CD1c-positive myeloid dendritic cell (primary cell): Measurements from ENCODE around the gene BRD1.

Source experiments
- DNase-seq: peaks from one replicate; pipeline ENCODE4 v3.0.0-alpha.2; 2016; ENCODE audit errors: extremely low spot score

The BRD1 gene

DNA sequence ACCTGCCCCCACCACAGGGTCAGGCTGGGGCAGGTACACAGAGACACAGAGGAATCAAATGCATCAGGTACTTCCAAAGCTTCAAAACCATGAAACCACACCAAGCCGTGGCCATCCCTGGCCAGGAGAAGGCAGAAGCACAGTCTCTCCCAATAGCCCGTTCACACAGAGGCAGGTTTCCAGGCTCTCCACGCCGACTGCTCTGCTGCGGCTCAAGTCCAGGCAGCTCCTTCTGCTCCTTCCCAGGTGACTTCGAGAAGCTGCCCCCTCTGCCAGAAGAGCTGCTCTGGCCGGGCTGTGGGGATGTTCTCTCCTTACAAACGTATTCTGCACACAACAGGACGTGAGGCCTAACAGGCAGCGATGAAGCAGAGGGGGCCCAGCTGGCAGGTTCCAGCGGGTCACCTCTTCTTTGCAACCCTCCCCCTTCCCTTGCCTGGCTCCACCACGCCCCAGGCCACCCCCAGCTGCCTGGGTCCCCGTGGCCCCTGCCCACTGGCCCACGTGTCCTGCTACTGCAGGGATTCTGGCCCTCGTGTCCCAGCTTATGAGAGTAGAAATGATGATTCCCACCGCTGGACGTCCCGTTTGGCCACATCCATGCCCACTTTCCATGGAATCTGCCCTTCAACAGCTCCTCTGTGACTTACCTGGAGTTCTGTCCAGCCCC, 26.1 kb downstream of the BRD1 start:
- no peak for DNase-seq

DNA sequence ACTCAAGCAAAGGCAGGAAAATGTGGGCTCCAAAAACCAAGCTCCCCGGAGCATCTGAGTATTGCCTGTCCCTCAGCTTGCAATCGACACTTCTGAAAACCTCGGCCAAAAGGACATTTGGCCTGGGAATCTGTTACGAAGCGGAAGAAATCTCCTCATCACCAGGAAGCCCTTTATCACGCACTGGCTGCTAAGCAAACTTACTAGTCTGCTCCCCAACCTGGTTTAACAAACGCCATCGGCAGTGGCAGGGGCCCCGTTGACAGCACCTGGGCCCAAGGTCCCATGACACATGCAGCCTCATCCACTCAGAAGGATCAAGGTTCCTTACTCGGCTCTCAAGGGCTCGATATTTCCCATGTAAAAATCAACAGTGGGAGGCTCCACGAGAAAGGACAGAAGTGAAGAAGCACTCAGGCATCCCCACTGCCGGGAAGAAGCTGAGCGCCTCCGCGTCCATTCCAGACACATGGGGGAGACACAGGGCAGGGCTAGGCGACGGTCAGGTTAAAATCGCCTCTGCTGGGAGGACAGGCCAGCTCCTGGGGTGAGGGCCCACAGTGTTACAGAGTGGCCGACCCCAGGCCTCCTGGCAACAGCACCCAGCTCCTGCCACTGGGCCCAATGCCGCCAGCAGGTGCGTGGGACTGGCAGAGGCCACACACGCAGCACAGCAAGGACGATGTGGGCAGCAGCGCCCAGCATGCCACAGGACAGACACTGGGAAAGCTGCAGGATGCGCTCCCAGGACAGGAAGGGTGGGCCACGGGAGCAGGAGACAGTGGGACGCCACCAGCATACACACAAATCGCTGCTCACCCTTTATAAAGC, 27.1 kb downstream of the BRD1 start:
- DNase-seq = no peak

DNA sequence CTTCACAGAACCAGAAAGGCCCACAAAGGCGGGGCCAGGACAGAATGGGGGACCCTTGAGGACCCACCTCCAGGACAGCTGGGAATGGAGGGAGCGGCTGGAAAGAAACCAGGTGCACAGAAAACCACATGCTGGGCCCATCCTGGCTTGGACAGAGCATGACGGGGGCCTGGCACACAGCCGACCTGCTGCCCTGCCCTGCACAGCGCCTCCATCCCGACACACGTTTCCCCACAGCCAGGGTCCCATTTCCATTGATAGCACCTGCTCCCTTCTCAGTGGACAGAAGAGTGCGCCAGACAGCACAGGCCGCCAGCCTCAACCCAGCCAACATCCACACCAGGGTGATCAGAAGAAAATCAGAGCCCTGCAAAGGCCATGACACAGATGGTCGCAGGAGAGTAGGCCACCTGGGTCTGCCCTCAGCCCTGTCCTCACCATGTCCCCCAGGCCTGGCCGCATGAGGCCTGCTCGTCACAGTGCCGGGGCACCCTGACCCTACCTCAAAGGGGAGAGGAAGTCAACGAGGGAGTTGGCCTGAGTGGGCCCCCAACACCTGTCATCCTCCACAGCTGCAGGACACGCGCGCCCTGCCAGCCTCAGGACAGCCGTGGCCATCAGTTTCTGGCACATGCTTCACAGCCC, 28.1 kb downstream of the BRD1 start:
- DNase-seq = no peak

DNA sequence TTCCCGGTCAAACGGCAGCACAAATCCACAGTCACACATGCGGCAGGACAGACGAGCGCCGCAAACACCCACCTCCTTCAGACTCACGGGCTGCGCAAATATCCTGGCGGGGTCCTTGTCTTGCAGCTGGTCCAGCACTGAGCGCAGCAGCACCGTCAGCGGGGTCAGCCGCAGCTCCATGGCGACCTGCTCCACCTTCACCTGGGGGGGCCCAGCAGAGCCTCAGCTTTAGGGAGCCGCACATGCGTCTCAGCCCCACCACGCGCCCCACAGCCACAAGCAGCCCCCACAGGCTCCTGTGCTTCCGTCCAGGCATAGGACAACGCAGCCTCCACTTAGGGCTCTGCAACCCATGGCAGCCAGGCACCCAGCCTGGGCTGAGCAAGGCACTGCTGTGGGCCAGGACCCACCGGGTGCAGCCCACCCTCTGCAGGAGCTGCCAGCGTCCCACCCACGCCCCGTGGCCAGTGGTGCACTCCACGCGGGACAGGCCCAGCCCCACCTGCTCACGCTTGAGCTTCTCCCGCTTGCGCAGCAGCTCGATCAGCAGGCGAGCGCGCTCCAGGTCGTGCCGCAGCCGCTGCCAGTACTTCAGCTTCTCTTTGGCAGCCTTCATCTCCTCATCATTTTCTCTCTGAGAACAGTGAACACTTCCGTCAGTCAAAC, 29.1 kb downstream of the BRD1 start:
- DNase-seq = no peak

DNA sequence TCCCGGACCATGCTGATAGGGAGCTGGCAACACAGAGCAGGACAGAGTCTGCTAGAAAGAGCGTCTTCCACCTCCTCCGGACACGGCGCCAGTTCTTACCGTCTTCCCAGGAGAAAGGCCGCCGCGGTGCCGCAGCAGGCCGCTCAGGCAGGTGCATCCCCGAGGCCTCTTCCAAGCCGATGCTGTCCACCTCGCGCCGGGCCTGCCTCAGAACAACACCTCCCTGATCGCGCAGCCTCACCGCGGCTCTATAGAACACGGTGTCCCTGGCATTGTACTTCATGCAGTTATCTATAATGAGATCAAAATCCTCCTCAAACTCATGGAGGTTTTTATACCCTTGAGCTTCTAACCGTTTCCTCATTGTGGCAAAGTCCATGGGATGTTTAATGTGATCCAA, 30.0 kb downstream of the BRD1 start:
- no peak for DNase-seq

DNA sequence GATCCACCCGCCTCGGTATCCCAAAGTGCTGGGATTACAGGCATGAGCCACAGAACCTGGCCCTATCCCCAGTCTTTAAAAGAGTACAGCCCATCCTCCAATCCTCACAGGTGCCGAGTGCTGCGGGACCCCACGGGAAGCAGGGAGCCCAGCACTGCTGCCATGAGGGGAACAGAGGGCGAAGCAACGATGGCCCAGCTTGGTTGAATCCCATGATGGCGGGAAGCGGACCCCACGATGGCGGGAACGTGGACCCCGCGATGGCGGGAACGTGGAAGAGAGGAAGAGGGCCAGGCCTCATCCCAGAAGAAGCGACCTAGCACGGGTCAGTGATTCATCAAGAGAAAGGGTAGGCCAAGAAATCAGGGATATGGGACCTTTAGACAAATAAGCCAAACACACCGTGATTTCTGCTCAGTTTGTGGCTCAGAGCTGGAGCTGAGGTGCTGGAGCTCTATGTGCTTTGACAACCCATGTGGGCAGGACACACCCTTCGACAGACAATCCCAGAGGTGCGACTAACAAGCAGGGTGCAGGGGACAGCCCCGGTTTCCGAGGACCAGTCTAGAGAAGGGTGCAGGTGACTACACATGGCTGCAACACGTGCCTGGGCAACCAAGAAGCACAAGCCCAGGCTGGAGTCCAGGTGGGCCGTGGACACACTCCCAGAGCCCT, 30.9 kb downstream of the BRD1 start:
- no peak for DNase-seq

DNA sequence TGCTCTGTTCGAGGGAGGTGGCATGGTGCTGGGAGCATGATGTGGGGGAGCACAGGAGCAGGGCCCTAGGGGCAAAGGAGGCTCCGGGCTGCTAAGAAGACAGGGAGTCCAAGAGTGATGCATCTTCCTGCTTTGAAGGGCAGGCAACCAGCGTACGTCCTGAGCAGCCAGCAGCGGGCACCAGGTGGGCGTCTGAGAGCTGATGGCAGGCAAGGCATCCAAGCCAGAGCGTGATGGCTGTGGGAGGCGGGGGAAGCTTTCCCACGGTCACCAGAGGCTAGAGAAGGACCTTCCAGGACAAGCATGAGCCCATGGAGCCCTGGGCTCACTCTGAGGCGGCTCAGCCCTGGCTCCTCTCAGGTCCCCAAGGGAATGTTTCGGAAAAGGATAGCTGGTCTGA, 32.2 kb downstream of the BRD1 start:
- no peak for DNase-seq

DNA sequence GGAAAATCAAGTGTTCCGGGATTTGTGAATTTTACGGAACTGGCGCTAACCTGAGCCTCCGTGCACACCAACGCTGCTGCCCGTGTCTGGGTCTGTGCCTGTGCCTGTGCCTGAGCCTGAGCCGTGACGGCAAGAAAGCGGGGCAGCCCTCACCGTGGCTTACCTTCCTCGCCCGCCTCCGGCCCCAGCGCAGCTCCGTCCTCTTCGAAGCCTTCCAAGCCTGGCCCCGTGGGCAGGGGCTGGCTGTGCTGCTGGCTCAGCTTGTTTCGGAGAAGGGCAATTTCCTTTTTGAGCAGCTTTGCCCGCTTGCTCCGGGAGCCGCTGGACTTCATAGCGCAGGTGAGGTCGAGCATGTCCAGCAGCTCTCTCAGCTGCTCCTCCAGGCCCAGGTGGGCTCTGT, 33.8 kb downstream of the BRD1 start:
- no peak for DNase-seq

DNA sequence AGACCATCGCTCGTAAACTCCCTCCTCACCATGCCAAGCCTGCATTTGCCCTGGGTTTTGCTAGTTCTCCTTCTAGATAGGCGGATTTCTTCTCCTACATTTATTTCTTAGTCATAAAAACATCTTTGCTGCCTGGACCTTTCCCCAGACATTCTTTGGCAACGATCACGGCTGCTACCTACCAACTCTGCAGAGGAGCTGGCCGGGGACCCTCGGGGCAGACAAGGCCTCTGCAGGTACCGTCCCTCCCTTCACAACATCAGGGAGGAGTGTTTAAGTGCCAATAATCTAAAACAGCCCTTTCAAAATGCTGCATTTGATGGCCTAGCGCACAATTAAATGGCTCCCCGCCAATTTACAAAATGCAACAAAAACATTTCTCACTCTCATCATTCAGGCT, 34.4 kb downstream of the BRD1 start:
- DNase-seq = no peak

DNA sequence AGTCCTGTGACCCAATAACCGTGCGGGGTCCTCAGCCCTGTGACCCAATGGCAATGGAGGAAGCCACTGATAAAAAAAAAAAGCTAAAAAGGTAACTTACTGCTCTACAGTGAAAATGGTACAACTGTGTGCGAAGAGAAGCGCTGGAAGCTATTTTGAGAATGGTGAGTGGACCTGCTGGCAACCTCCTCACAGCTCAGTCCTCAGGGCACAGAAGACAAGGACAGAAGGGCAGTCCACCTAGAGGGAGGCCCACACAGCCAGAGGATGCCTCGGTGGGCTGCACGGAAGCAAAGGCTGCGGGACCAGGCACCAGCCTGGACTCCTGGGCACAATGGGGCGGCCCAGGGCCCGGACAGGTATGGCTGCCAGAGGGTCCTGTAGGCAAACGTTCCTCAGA, 35.6 kb downstream of the BRD1 start:
- no peak for DNase-seq

DNA sequence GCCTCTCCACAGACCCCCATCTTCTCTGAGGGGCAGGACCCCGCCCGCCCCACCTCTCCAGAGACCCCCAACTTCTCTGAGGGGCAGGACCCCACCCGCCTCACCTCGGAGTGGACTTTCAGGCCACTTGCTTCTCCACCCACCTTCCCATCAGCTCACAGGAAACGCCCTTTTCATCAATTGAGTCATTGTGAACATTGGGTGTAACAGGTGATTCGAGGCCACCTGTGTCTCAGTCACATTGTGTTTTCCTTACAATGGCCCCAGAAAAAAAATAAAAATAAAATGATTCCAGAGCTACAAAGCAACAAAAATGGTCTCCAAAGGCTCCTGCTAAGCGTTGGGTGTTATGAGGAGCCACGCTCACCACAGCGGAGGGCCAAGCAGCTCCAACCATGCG, 36.0 kb downstream of the BRD1 start:
- no peak for DNase-seq

DNA sequence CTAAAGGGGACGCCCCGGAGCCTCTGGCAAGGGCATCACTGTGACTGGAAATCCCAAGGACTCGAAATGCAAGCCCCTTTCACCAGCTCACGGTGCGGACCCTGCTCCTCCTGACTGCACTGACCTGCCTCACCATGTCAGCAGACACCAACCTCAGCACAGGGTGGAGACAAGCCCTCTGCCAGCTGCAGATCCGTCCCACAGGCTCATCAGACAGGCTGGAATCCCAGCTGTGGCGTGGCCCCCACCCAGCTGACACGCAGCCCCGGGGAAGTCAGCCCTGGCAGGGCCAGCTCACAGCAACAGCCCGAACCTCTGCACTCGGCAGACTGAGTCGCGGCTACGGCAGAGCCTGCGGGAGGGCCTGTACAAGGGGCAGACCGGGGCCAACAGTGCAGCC, 36.8 kb downstream of the BRD1 start:
- DNase-seq = no peak

DNA sequence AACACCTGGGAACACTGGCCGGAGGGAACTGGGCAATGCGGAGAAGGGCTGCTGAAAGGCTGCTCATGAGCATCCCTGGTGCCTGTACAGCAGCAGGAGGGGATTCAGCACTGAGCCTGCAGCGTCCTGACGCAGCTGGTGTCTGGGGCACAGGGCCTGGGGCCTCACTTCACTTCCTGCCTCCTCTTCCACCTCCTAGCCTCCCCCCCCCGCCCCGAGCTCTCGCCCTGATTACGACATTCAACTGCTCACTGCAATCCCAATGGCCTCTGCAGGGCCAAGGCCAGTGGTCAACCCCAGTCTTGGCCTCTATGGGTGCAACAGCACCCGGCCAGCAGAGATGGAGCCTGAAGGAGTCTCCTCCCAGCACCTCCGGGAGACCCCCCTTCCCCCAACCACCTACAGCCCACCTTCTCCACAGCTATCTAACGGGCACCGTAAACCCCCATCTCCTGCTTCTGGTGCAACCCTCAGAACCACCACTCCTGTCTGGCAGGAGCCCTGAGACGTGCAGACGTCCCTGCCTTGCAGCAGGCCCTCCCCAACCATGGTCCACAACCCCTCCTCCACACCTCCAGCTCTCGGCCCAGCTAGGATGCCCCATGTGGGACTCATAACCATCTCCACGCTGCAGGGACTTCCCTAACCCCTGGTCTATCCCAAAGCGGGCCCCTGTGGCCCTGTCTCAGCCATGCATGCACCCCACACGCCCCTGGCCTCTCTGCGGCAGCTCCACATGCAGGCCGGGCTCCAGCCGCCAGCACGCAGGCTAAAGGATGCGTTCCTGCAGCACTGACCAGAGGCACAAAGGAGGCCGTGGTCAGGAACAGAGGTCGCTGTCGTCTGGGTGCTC, 38.2 kb downstream of the BRD1 start:
- DNase-seq = peak; percentile 23

DNA sequence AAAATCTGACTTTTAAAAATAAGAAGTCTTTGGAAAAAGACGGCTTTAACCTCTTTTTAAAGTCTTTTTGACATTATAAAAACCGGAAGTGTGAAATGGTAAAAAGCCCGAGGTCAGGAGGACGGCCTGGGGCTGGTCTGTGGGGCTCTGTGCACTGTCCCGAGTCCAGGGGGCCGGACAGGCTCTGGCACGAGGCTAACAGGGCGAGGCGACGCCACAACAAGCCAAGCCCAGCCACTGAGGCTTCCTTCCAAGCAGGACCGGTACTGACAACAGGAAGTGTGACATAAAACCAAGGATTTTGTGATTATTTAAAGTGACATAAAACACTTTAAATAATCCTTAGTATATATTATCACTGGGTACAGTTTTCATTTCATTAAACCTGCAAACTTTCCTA, 39.2 kb downstream of the BRD1 start:
- DNase-seq = peak; percentile 60

DNA sequence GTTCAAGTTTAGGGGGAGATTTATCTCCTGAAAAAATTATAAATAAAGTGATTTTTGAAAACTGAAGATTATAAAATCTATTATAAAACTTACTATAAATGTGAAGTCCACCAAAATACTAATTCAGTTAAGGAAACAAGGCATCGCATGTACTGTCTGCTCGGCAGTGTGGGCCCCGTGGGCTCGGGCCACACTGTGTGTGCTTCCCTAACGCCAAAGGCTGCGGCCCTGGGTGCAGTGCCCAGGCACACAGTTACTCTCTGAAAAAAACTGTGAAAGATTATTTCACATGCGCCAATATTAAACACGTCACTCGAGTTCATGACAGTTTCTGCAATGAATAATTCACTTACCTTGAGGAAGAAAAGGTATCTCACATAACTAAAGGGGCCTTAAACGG, 39.8 kb downstream of the BRD1 start:
- no peak for DNase-seq

DNA sequence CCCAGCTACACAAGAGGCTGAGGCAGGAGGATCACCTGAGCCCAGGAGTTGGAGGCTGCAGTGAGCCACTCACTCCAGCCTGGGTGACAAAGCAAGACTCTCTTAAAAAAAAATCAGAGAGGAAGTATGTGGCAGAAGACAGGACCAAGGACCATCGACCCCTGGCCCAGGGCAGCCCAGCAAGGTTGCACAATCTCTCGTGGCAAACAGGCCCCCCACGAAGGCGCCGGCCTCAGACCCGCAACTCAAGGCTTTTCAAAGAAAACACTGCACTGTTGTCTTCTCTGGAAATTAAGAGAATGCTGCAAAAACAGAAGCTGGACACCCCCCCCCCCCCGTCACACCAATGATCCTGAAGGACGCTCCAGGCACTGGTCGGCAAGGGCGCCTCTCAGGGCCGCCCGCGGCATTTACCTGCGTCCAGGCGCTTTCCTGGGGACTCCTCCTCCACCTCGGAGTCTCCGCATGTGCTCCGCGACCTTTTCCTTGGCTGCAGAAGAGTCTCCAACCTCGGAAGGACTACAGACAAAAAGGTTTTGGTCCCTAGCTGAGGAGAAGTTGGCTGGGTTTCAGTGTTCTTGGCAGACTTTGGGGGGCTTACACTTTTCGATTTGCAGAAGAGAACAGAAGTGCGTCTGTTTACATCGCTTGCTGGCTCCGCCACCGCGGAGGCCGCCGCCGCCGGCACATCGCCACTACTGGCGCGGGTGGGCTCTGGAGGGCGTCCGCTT, 40.5 kb downstream of the BRD1 start:
- DNase-seq = no peak

DNA sequence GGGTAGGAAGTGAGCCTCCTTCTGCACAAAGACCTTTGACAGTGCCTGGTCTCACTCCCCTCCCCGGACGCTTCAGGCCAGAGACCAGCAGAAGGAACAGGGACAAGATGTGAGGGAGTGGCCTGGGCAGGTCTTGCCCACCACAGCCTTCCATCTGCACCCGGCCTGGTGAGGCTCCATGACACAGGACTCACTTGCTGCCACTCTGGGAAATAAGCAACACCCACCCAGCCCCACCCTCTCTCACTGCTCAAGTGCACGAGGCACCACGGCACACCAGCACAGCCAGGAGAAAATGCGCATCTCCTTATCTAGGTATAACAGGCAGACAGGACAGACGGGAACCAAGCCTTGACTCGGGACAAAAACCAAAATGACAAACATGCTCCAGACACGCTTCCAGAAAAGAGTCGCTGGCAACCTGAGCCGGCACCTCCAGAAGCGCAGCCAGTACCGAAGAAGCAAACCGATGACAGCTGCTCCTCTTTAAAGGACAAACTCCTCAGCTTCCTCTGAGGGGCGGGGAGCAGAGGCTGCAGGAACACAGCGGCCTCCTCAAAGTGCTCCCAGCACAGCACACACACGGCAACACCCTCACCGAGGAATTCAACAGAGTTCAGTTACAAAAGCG, 41.7 kb downstream of the BRD1 start:
- no peak for DNase-seq

DNA sequence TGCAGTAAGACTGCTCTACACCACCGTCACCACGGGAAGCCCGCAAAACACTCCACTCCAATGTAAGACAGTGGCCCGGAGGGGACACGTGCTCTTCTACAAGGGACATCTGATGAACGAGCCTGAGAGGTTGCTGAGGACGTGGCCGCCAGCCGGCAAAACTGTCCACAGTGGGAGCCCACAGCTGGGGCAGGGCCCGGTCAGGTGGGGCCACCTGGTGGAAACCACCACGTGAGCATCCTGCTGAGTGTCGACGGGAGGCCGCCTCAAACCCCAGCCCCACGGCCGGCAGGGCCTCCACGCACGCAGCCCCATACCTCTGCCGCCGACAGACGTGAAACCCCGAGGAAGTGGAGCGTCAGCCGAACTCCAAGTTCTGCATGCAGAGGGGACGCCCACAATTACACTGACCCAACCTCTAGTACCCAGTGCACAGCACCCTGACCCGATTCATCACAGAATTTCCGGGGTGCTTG, 42.6 kb downstream of the BRD1 start:
- DNase-seq = no peak

DNA sequence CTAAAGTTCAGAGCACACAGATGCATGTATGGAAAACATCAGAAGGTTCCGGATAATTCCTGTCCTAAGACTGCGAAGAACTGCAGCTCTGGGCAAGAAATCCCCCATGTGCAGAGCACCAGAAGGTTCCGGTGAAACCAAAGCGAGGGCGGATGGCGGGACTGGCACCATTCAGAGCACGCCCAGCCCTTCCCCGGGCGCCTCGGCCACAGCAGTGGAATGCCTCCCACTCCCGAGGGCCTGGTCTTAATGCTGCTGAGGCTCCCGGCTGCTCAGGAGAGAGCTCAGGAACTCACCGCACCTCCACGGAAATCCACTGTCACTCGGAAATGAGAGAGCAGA, 43.1 kb downstream of the BRD1 start:
- no peak for DNase-seq
